Pancreas (tissue), 10 donors: Measurements from ENCODE around the gene SLC16A1. TPM values are rescaled to one million over a fixed set of nuclear protein-coding genes. Genes with fewer than 3 reads are reported as not detected.

Experiments
- ATAC-seq, 4 donors: fragments of 200-7000 bp; cut with Tn5 transposase; one replicate each; pipeline versions ENCODE4 v1.8.0 to v1.9.1; 2020; ENCODE audit warnings: mild to moderate bottlenecking in 4 of 4, moderate library complexity in 4 of 4
- DNase-seq, 6 donors: peaks; one replicate each; pipeline ENCODE4 v3.0.0-alpha.2; 2020
- FAIRE-seq: peaks from 2 replicates; lab custom pipeline; 2012; peaks lifted over from hg19 to GRCh38; lab: Jason Lieb, UNC
- H3K27ac ChIP-seq, 4 donors: fragments of 200-600 bp; sonication (generic); 1 replicate in 3 of 4; 2 replicates in 1 of 4; pipeline versions ENCODE4 v1.5.0 to v1.8.0; 2020
- H3K27me3 ChIP-seq, 4 donors: fragments of 200-600 bp; one replicate each; pipeline ENCODE4 v1.8.0; 2021
- H3K36me3 ChIP-seq, 3 donors: fragments of 200-600 bp; sonication (generic) in 1 of 3; one replicate each; pipeline versions ENCODE4 v1.5.0 to v1.8.0; 2020 to 2021
- H3K4me1 ChIP-seq, 3 donors: fragments of 200-600 bp; one replicate each; pipeline ENCODE4 v1.8.0; 2021
- H3K4me3 ChIP-seq, 4 donors: fragments of 200-600 bp; sonication (generic) in 2 of 4; one replicate each; pipeline versions ENCODE4 v1.5.0 to v1.8.0; 2020 to 2021
- H3K9me3 ChIP-seq, 4 donors: fragments of 200-600 bp; one replicate each; pipeline ENCODE4 v1.8.0; 2021
- CTCF ChIP-seq, 4 donors: fragments of 200-600 bp; sonication (generic) in 3 of 4; IDR thresholded peaks; one replicate each; pipeline versions ENCODE4 v1.5.0 to v1.8.0; 2021; ENCODE audit warnings: antibody characterized with exemption in 4 of 4
- WGBS, 2 donors: extraction: QIAGEN DNeasy Blood & Tissue Kit; methylation state at CpG; one replicate each; pipeline ENCODE4 v1.1.7; 2013; 5-methylcytosine and 5-hydroxymethylcytosine counted together
- intact Hi-C, 3 donors: fragments of 100-400 bp; cut with DNase I; formaldehyde crosslinking; loops; one replicate each; pipeline versions ENCODE4 v1.11.1 to v1.14.2; 2022
- polyA plus RNA-seq, 2 donors: library from polyadenylated mRNA; stranded (reverse); fragments of 200-250 nt; gene quantifications; one replicate each; pipeline ENCODE4 v1.2.3, GENCODE V29; 2013
- total RNA-seq, 6 donors: library from RNA; stranded (reverse); fragmentation: NEBNext Ultra II Directional in 4 of 6; extraction: Animal tissue kit (Norgen Biotek cat#: 25700) in 4 of 6; gene quantifications; one replicate each; pipeline versions ENCODE4 v1.2.1 to v1.2.4, GENCODE V29; 2021 to 2023
- donor health status: healthy with polysubstance abuse.
- donor health status: DM: no; HTN: no; CAD: no; lungs with moderate emphysema.
- donor health status: DM: no; HTN: no; CAD: no.
- donor health status: control.
- donor health status: control.
- donor health status: Bipolar disorder and iron deficiency.
- donor health status: DM: yes; HTN: yes; CAD: no.
- donor health status: DM: no; HTN: no; CAD: no.
- donor health status: DM: no; HTN: no; CAD: no.
- donor health status: DM: yes; HTN: yes; CAD: no.

SLC16A1 gene
- total and polyA plus RNA-seq, 8 donors, result 0.42 to 5.2 (median 2.1) TPM

- no peak for TF ChIP-seq CTCF (IDR thresholded peaks at IDR 0.05)
- no peaks in the 10 kb centered on the region for H3K9me3 ChIP-seq
- DNase-seq, result no peak
- FAIRE-seq, result no peak
- no peaks in the 10 kb centered on the region for H3K36me3 ChIP-seq
- no peaks in the 10 kb centered on the region for H3K4me1 ChIP-seq
- 99 to 100% methylated on average over 1 of the region's 1 CpG for WGBS, 2 donors
- intact Hi-C loops, result no loop called here
- no peaks in the 10 kb centered on the region for H3K27me3 ChIP-seq
- no peak for ATAC-seq
- no peak overlapping the region for H3K4me3 ChIP-seq
- no peak overlapping the region for H3K27ac ChIP-seq
Observed at GRCh38 chr1:112950426-112950825, 5.6 kb downstream of the SLC16A1 start.

GRCh38 chr1:112946683-112947082 lies 9.3 kb downstream of the SLC16A1 start:
- TF ChIP-seq CTCF (IDR thresholded peaks at IDR 0.05), result no peak
- intact Hi-C loops, result no loop called here
- no peak overlapping the region for H3K27ac ChIP-seq
- H3K27me3 ChIP-seq, result no peaks in the 10 kb centered on the region
- ATAC-seq (no peak), FAIRE-seq (no peak), DNase-seq (no peak)
- H3K36me3 ChIP-seq, result no peaks in the 10 kb centered on the region
- no peaks in the 10 kb centered on the region for H3K4me1 ChIP-seq
- no peak overlapping the region for H3K4me3 ChIP-seq
- 69 to 74% methylated on average over 3 of the region's 3 CpGs for whole genome bisulfite sequencing, 2 donors
- H3K9me3 ChIP-seq, result no peaks in the 10 kb centered on the region

- no peaks in the 10 kb centered on the region for H3K9me3 ChIP-seq
- no peaks in the 10 kb centered on the region for H3K27me3 ChIP-seq
- no peak overlapping the region for H3K4me3 ChIP-seq
- no peak for DNase-seq
- WGBS, 2 donors, result 75 to 76% methylated on average over 3 of the region's 3 CpGs
- H3K36me3 ChIP-seq, result no peaks in the 10 kb centered on the region
- intact Hi-C loops, result no loop called here
- ATAC-seq, result no peak
- no peak for TF ChIP-seq CTCF (IDR thresholded peaks at IDR 0.05)
- H3K4me1 ChIP-seq, result no peaks in the 10 kb centered on the region
- no peak for FAIRE-seq
- no peak overlapping the region for H3K27ac ChIP-seq
Observed at GRCh38 chr1:112939810-112940209, 16.2 kb downstream of the SLC16A1 start.

GRCh38 chr1:112938210-112938609 lies 17.8 kb downstream of the SLC16A1 start:
- Histone ChIP-seq H3K9me3 (no peaks in the 10 kb centered on the region), H3K4me3 (no peak overlapping the region), H3K27ac (no peak overlapping the region), H3K4me1 (no peaks in the 10 kb centered on the region), H3K36me3 (no peaks in the 10 kb centered on the region), H3K27me3 (no peaks in the 10 kb centered on the region)
- DNase-seq (no peak), FAIRE-seq (no peak), ATAC-seq (no peak)
- TF ChIP-seq CTCF (IDR thresholded peaks at IDR 0.05), result no peak
- intact Hi-C loops, result no loop called here
- 85 to 86% methylated on average over 3 of the region's 3 CpGs for WGBS, 2 donors

- H3K27ac ChIP-seq, result no peak overlapping the region
- no peaks in the 10 kb centered on the region for H3K36me3 ChIP-seq
Observed at GRCh38 chr1:112937495-112937894, 18.5 kb downstream of the SLC16A1 start.

More at GRCh38 chr1:112937495-112937894, 18.5 kb downstream of the SLC16A1 start:
- DNase-seq (no peak), ATAC-seq (no peak), FAIRE-seq (no peak)
- Histone ChIP-seq H3K4me1 (no peaks in the 10 kb centered on the region), H3K9me3 (no peaks in the 10 kb centered on the region), H3K27me3 (no peaks in the 10 kb centered on the region), H3K4me3 (no peak overlapping the region)
- no peak for TF ChIP-seq CTCF (IDR thresholded peaks at IDR 0.05)
- intact Hi-C loops, result no loop called here
